22Rv1 (cell line): ENCODE measurements around the gene PTPRR.

Experiments used
- CTCF ChIP-seq: fragments of 450-650 bp; IDR thresholded peaks from 2 replicates; pipeline ENCODE4 v1.5.1; 2017; ENCODE audit warnings: mild to moderate bottlenecking
- ZFX ChIP-seq: fragments of 450-650 bp; IDR thresholded peaks from 2 replicates; pipeline ENCODE4 v1.6.1; 2017; ENCODE audit warnings: antibody characterized with exemption, borderline replicate concordance

- TF ChIP-seq CTCF (no peak), ZFX (no peak)
These were observed 170.6 kb downstream of the PTPRR start for GRCh38 chr12:70749931-70750330.
